ENCODE results near the gene RBFOX2.

- TF ChIP-seq CTCF (conservative IDR thresholded peaks at IDR 0.05; ENCODE audit: low read length) = no peak
- TF ChIP-seq EZH2phosphoT487 (IDR thresholded peaks at IDR 0.05; ENCODE audit: borderline replicate concordance, low read depth, low read length) = no peak
These were observed 13.6 kb upstream of the RBFOX2 start for GRCh38 chr22:36042240-36042639.

All from OCI-LY7 (cell line).